ENCODE data around the gene NLRC3.

DNA sequence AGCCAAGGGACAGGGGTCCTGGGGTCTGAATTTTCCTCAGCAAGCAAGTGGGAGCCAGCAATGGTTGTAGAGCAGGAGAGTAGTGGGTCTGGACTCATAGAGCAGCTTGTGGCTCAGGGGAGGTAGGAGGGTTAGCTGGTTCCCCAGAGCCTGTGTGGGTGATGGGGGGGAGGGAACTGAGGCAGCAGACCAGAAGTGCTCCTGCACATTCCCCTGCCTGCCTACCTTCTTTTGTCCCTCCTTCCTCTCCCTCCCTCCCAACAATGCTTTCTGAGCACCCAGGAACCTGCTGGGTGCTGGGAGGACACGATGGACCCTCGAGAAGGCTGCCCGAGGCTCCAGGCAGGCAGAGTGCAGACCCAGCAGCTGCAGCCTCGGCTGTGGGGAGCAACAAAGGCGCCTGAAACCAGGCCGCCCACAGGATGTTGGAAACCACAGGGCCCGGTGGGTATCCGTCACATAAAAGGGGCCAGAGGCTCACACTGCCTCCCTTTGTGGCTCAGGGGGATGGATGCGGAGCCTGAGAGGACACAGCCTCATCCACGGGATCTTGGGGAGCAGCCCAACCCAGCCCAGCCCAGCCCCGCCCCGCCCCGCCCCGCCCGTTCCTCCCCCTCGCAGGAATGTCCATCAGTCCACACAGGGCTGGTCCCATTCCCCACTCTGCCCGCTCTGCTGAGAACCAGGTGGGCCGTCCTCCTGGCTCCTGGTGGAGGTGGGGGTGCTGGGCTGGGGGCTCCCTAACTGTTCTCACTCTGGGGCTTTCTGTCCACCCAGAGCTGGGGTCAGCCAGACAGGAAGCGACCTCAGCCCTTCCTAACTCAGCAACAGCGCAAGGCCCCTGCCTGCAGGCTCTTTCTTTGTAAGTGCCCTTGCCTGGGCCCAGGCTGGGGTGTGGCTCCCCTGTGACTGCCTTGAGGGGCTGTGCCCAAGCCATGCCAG, 1.7 kb upstream of the NLRC3 start:
- TF ChIP-seq, protein P1, sequence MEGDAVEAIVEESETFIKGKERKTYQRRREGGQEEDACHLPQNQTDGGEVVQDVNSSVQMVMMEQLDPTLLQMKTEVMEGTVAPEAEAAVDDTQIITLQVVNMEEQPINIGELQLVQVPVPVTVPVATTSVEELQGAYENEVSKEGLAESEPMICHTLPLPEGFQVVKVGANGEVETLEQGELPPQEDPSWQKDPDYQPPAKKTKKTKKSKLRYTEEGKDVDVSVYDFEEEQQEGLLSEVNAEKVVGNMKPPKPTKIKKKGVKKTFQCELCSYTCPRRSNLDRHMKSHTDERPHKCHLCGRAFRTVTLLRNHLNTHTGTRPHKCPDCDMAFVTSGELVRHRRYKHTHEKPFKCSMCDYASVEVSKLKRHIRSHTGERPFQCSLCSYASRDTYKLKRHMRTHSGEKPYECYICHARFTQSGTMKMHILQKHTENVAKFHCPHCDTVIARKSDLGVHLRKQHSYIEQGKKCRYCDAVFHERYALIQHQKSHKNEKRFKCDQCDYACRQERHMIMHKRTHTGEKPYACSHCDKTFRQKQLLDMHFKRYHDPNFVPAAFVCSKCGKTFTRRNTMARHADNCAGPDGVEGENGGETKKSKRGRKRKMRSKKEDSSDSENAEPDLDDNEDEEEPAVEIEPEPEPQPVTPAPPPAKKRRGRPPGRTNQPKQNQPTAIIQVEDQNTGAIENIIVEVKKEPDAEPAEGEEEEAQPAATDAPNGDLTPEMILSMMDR (IDR thresholded peaks at IDR 0.05; ENCODE audit: insufficient read depth, low read length): no peak
- no peak for TF ChIP-seq POLR2AphosphoS5 (IDR thresholded peaks at IDR 0.05; ENCODE audit: low read depth)

Data from HL-60 (cell line).